H9 (cell line): ENCODE results near the gene UBQLN4. TPM values are rescaled to one million over a fixed set of nuclear protein-coding genes. Genes with fewer than 3 reads are reported as not detected.

Experiments
- DNase-seq: peaks from one replicate; pipeline ENCODE4 v3.0.0-alpha.2; 2017
- H2AFZ ChIP-seq: one replicate; pipeline ENCODE4 v1.6.1; 2013; ENCODE audit warnings: mild to moderate bottlenecking, low read length, control low read depth, moderate library complexity
- H2AK5ac ChIP-seq: 2 replicates; pipeline ENCODE4 v1.6.1; 2013; ENCODE audit warnings: low read length, control low read depth, mixed read lengths; ENCODE audit not compliant: insufficient read length
- H2BK120ac ChIP-seq: one replicate; pipeline ENCODE4 v1.6.1; 2013; ENCODE audit warnings: low read depth, mild to moderate bottlenecking, low read length, control low read depth, inconsistent platforms; ENCODE audit not compliant: poor library complexity, severe bottlenecking
- H2BK12ac ChIP-seq: 2 replicates; pipeline ENCODE4 v1.6.1; 2013; ENCODE audit warnings: low read length, control low read depth, mixed read lengths, low read depth; ENCODE audit not compliant: insufficient read length
- H2BK15ac ChIP-seq: 2 replicates; pipeline ENCODE4 v1.6.1; 2013; ENCODE audit warnings: low read depth, low read length, control low read depth
- H2BK20ac ChIP-seq: one replicate; pipeline ENCODE4 v1.6.1; 2013; ENCODE audit warnings: low read depth, mild to moderate bottlenecking, low read length, control low read depth, inconsistent platforms; ENCODE audit not compliant: poor library complexity, severe bottlenecking
- H2BK5ac ChIP-seq: 2 replicates; pipeline ENCODE4 v1.6.1; 2013; ENCODE audit warnings: low read length, control low read depth, mixed read lengths; ENCODE audit not compliant: insufficient read length
- H3K14ac ChIP-seq: 2 replicates; pipeline ENCODE4 v1.6.1; 2013; ENCODE audit warnings: low read length, control low read depth; ENCODE audit not compliant: insufficient read depth
- H3K18ac ChIP-seq: 2 replicates; pipeline ENCODE4 v1.6.1; 2013; ENCODE audit warnings: low read depth, mild to moderate bottlenecking, mixed read lengths, low read length, control low read depth; ENCODE audit not compliant: insufficient read length
- H3K23ac ChIP-seq: 2 replicates; pipeline ENCODE4 v1.6.1; 2013; ENCODE audit warnings: low read length, control low read depth, mixed read lengths, low read depth; ENCODE audit not compliant: insufficient read length
- H3K23me2 ChIP-seq: 2 replicates; pipeline ENCODE4 v1.6.1; 2013; ENCODE audit warnings: low read depth, mild to moderate bottlenecking, mixed read lengths, low read length, control low read depth; ENCODE audit not compliant: insufficient read length, poor library complexity, severe bottlenecking
- H3K27ac ChIP-seq: 2 replicates; pipeline ENCODE4 v1.5.1; 2013; ENCODE audit warnings: low read length, control low read depth, mixed read lengths, low read depth; ENCODE audit not compliant: insufficient read length
- H3K27me3 ChIP-seq: 2 replicates; pipeline ENCODE4 v1.6.1; 2013; ENCODE audit warnings: low read length, control low read depth, inconsistent platforms; ENCODE audit not compliant: insufficient read depth
- H3K4ac ChIP-seq: 2 replicates; pipeline ENCODE4 v1.6.1; 2013; ENCODE audit warnings: low read depth, mild to moderate bottlenecking, control low read depth, inconsistent platforms, low read length, moderate library complexity
- H3K4me1 ChIP-seq: 2 replicates; pipeline ENCODE4 v1.6.1; 2013; ENCODE audit warnings: low read length, control low read depth, inconsistent platforms; ENCODE audit not compliant: insufficient read depth
- H3K4me2 ChIP-seq: 2 replicates; pipeline ENCODE4 v1.6.1; 2013; ENCODE audit warnings: low read length, control low read depth, mixed read lengths; ENCODE audit not compliant: insufficient read length, insufficient read depth
- H3K56ac ChIP-seq: 2 replicates; pipeline ENCODE4 v1.6.1; 2013; ENCODE audit warnings: low read depth, mild to moderate bottlenecking, mixed read lengths, low read length, control low read depth; ENCODE audit not compliant: insufficient read length
- H3K79me1 ChIP-seq: 2 replicates; pipeline ENCODE4 v1.6.1; 2013; ENCODE audit warnings: low read depth, mild to moderate bottlenecking, moderate library complexity, low read length, control low read depth, inconsistent platforms; ENCODE audit not compliant: insufficient read depth, poor library complexity, severe bottlenecking
- H3K79me2 ChIP-seq: 2 replicates; pipeline ENCODE4 v1.6.1; 2013; ENCODE audit warnings: low read length, control low read depth, inconsistent platforms; ENCODE audit not compliant: insufficient read depth
- H3K9ac ChIP-seq: 2 replicates; pipeline ENCODE4 v1.6.1; 2013; ENCODE audit warnings: low read length, control low read depth, mixed read lengths; ENCODE audit not compliant: insufficient read length; ENCODE audit errors: extremely low read depth
- H3K9me3 ChIP-seq: one replicate; pipeline ENCODE4 v1.6.1; 2013; ENCODE audit warnings: low read depth, low read length, inconsistent platforms; ENCODE audit not compliant: control insufficient read depth
- H3T11ph ChIP-seq: one replicate; pipeline ENCODE4 v1.6.1; 2013; ENCODE audit warnings: mild to moderate bottlenecking, low read length, control low read depth, inconsistent platforms
- H4K20me1 ChIP-seq: one replicate; pipeline ENCODE4 v1.6.1; 2013; ENCODE audit not compliant: control insufficient read depth, insufficient read length, insufficient read depth
- H4K5ac ChIP-seq: 2 replicates; pipeline ENCODE4 v1.6.1; 2013; ENCODE audit warnings: low read depth, mild to moderate bottlenecking, mixed read lengths, low read length, control low read depth; ENCODE audit not compliant: insufficient read length
- H4K8ac ChIP-seq: replicated peaks from 2 replicates; pipeline ENCODE4 v1.6.1; 2013; ENCODE audit warnings: low read length, control low read depth, mixed read lengths, low read depth; ENCODE audit not compliant: insufficient read length
- H4K91ac ChIP-seq: 2 replicates; pipeline ENCODE4 v1.6.1; 2013; ENCODE audit warnings: low read depth, mild to moderate bottlenecking, moderate library complexity, mixed read lengths, low read length, control low read depth; ENCODE audit not compliant: insufficient read length
- H3K27ac Mint-ChIP-seq, 3 experiments: 2 replicates in 2 of 3; 3 replicates in 1 of 3; pipeline ENCODE4 v1.8.0; 2020 to 2021; ENCODE audit warnings: mixed read lengths in 3 of 3, mild to moderate bottlenecking in 1 of 3, moderate library complexity in 1 of 3
- H3K27me3 Mint-ChIP-seq: 2 replicates; pipeline ENCODE4 v1.8.0; 2021; ENCODE audit warnings: low read depth, mild to moderate bottlenecking, moderate library complexity, mixed read lengths
- H3K36me3 Mint-ChIP-seq, 3 experiments: 2 replicates in 2 of 3; 3 replicates in 1 of 3; pipeline ENCODE4 v1.8.0; 2020 to 2021; ENCODE audit warnings: low read depth in 3 of 3, mixed read lengths in 3 of 3; ENCODE audit not compliant: insufficient read depth in 1 of 3
- H3K4me1 Mint-ChIP-seq, 2 experiments: 2 replicates each; pipeline ENCODE4 v1.8.0; 2020; ENCODE audit warnings: mixed read lengths in 2 of 2
- H3K4me3 Mint-ChIP-seq, 2 experiments: 2 replicates in 1 of 2; 3 replicates in 1 of 2; pipeline ENCODE4 v1.8.0; 2020 to 2021; ENCODE audit warnings: mild to moderate bottlenecking in 2 of 2, mixed read lengths in 2 of 2, moderate library complexity in 1 of 2
- H3K9me3 Mint-ChIP-seq, 2 experiments: 2 replicates in 1 of 2; 3 replicates in 1 of 2; pipeline ENCODE4 v1.8.0; 2020; ENCODE audit warnings: mild to moderate bottlenecking in 2 of 2, mixed read lengths in 2 of 2, moderate library complexity in 1 of 2
- WGBS: extraction: QIAGEN DNeasy Blood & Tissue Kit; methylation state at CpG from one replicate; pipeline ENCODE4 v1.1.7; 2013; ENCODE audit warnings: missing lambda C conversion rate, low lambda C conversion rate, mixed read lengths; ENCODE audit not compliant: insufficient read length; ENCODE audit errors: extremely low coverage; 5-methylcytosine and 5-hydroxymethylcytosine counted together
- total RNA-seq: library from RNA; stranded (reverse); gene quantifications from 2 replicates; pipeline ENCODE4 v1.2.1, GENCODE V29; 2021
- TF ChIP-seq, protein P1 (sequence below): fragments of 200-600 bp; sonication (generic); conservative IDR thresholded peaks from 3 replicates; pipeline ENCODE4 v1.8.0; 2021; ENCODE audit warnings: antibody characterized with exemption, mild to moderate bottlenecking

UBQLN4 gene
- total RNA-seq, 1 experiment from 2014 or later = 49.4 TPM

- Mint-ChIP-seq H3K27ac (peak overlapping the region in 2 of 3 experiments; percentile 75 to 94; a peak in 2 of 7 replicates), H3K36me3 (peaks cover 13 to 60% (median 59%) of the 10 kb centered on the region in 3 experiments; a peak in 6 of 7 replicates), H3K4me1 (peaks cover 66 to 78% of the 10 kb centered on the region in 2 experiments), H3K27me3 (no peaks in the 10 kb centered on the region), H3K9me3 (no peaks in the 10 kb centered on the region), H3K4me3 (peak overlapping the region in 1 of 2 experiments; percentile 48; a peak in 2 of 5 replicates)
- Histone ChIP-seq H2AK5ac (no peak overlapping the region), H2BK12ac (no peak overlapping the region), H3K18ac (no peak overlapping the region), H3K4me2 (no peak overlapping the region), H4K8ac (no peak overlapping the region), H3K79me1 (no peaks in the 10 kb centered on the region), H3K4ac (no peak overlapping the region), H3K27me3 (no peaks in the 10 kb centered on the region), H3K56ac (no peak overlapping the region), H2BK15ac (no peak overlapping the region), H2AFZ (no peak overlapping the region), H3K23ac (no peak overlapping the region), H4K20me1 (no peaks in the 10 kb centered on the region), H3K79me2 (peaks cover 1% of the 10 kb centered on the region; the same call in 1 of the 2 replicates), H3K14ac (no peak overlapping the region; the same call in 1 of the 2 replicates), H3T11ph (no peak overlapping the region), H2BK20ac (no peak overlapping the region), H2BK5ac (no peak overlapping the region), H3K23me2 (no peaks in the 10 kb centered on the region), H4K5ac (no peak overlapping the region), H3K9me3 (no peaks in the 10 kb centered on the region), H3K4me1 (peaks cover 26% of the 10 kb centered on the region), H2BK120ac (no peak overlapping the region), H3K9ac (no peak overlapping the region), H4K91ac (no peak overlapping the region), H3K27ac (no peak overlapping the region)
- DNase-seq = no peak
- TF ChIP-seq, protein P1, sequence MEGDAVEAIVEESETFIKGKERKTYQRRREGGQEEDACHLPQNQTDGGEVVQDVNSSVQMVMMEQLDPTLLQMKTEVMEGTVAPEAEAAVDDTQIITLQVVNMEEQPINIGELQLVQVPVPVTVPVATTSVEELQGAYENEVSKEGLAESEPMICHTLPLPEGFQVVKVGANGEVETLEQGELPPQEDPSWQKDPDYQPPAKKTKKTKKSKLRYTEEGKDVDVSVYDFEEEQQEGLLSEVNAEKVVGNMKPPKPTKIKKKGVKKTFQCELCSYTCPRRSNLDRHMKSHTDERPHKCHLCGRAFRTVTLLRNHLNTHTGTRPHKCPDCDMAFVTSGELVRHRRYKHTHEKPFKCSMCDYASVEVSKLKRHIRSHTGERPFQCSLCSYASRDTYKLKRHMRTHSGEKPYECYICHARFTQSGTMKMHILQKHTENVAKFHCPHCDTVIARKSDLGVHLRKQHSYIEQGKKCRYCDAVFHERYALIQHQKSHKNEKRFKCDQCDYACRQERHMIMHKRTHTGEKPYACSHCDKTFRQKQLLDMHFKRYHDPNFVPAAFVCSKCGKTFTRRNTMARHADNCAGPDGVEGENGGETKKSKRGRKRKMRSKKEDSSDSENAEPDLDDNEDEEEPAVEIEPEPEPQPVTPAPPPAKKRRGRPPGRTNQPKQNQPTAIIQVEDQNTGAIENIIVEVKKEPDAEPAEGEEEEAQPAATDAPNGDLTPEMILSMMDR = no peak
- no CpG with 5 or more reads among the region's 1 CpG for WGBS
These were observed 19.6 kb upstream of the UBQLN4 start for GRCh38 chr1:156073110-156073687.
